SKM-1 (cell line): ENCODE data around the gene FSHR.

ENCODE experiments used
- DNase-seq: peaks from one replicate; lab custom pipeline; 2025; ENCODE audit not compliant: unreplicated experiment; lab: John Stamatoyannopoulos, UW

Gene FSHR

DNA sequence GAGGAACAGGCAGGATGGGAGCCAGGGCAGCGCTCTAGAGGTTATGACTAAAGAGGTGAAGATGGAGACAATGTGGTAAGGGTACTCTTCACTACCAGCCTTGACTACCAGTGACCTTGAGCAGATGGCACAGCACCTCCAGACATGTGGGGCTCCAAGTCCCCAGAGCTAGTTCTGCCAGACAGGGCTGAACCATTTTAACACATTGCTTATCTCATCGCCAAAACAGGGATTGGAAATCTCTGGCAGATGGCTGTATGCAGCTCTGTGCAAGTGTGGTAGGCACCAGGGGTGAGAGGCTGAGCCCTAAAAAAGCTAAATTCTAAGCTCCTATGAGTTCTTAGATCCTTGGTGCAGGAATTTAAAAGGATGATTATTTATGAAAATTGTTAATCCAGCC is 41.3 kb downstream of the FSHR start:
- no peak for DNase-seq

DNA sequence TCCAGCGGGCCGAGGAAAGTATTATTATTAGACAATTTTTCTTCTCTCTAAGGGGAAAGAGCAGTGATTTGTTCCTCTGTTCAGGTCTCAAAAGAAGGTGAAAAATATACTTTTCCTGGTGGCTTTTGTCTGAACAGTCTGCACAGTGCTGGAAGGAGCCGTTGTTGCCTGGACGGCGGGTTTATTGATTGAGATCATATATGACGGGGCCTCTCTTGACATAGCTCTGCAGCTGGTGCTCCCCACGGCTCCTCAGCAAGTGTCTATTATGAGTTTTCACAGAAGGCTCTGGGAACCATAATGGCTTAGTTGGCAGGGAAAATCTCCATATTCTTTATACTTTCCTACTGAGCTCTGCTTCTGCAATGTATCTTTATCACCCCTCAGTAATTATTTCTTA is 42.9 kb downstream of the FSHR start:
- no peak for DNase-seq

DNA sequence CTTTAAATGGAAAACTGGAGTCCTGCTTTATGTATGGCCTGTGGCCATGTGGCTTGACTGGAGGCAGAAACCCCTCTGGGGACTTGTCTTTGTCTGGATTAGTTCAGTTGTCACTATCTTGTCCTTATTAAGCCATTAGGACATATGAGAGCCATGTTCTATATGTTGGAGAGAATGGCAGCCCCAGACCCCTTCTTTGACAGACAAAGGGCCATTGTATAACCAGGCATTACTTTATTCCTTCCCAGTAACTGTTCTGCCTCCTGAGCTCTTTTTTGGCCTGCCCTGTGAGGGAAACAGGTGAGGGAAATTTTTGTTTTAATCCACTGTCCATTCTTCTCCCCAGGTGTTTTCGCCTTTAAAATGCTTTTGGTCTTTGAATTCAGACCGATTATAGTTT is 43.3 kb downstream of the FSHR start:
- no peak for DNase-seq

DNA sequence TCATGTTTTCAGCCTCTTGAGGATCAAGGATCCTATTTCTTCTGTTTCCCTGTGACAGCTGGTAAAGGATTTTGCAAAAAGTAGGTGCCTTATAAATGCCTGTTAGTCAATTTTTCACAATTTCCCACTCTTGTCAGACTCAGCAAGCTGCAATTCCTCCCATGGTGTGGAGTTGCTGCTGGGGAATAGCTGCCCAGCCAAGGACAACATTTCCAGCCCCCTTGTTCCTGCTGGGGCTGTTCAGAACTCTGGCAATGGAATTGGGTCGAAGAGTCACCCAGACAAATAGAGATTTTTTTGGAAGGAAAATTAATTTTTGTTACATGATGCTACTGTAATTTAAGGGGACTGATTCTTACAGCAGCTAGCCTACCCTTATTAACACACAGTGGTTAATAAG is 43.7 kb downstream of the FSHR start:
- DNase-seq: no peak

DNA sequence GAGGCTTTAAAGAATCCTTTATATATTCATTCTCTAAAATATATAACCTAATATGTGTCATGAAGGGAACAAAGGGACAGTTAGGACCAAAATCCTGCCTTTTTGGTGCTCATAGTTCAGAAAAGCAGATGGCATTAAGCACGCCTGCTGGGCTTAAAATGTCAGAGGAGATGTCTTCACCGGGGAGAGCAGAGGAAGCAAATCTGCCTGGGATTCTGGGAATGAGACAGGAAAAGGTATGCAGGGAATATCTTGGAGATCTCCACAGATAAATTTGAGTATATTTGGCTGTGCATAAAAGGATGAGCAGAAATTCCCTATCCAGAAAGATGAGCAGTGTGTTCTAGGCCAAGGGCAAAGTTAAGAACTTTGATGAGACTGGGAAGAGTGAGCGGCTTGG is 45.5 kb downstream of the FSHR start:
- no peak for DNase-seq

DNA sequence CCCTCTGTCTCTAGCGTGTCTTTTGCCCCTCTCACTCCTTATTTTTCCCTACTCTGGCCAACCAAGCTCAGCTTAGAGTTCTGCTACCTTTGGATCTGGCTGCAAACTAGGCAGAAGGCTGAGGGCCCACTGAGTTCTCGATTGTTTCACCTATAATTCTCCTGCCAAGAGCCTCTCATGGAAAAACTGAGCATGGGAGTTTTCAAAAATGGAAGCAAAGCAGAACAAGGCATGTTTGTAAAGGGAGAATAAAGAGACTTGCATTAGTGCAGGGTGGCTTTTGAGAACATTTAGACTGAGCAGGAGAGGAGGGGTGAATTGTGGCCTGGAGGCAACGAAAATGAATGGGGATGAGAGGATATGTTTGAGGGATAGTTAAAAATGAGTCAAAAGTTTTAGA is 45.9 kb downstream of the FSHR start:
- no peak for DNase-seq

DNA sequence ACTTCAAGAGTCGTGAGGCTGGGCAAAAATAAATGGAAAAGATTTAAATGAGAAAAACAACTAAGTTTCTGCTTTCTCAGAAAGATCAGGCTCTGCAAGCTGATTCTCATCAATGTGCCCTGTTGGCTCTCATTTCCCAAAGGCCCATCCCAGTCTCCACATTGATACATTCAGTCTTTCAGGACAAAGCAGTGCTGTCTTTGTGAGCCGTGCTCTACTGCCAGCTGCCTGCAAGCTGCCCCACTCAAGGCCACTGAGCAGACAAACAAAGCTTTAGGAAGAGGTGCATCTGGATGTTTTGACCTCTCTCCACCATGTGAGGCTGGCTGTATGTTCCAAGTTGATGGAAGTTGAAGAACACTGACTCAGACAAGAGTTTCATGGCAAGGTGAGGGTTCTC is 48.8 kb downstream of the FSHR start:
- no peak for DNase-seq

DNA sequence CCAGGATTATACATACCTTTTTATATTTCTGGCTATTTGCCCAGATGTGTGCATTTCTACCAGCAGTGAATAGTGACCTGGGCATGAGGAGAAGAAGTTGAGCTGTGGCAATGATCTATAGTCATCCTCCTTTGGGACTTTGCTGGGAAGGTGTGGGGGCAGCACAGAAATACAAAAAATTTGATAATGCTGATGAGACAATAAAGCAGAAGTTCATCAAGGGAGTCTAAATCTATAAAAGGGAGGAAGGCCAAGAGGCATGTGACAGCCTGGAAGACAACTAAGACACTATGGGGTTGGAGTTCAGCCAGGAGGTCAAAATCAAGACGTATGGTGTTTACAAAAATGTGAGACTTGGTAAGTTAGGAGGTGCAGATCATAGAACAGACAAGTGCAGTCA is 52.2 kb downstream of the FSHR start:
- no peak for DNase-seq

DNA sequence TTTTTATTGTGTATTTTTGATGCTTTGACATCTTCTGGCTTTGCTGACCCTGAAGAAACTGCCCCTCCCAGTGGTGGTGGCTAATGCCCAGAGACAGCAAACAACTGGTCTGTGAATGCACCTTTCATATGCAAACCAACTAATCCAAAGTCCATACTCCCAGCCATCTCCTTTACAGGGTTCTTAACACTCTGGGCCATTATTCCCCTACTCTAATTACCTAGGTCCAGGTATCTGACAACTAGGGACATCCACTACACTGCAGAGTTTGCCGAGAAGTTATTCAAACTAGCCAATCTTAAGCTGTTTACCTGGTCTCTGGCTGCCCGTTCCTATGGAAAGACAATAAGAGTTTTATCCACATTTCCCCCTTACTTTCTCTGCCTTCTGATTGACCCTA is 73.6 kb downstream of the FSHR start:
- no peak for DNase-seq

DNA sequence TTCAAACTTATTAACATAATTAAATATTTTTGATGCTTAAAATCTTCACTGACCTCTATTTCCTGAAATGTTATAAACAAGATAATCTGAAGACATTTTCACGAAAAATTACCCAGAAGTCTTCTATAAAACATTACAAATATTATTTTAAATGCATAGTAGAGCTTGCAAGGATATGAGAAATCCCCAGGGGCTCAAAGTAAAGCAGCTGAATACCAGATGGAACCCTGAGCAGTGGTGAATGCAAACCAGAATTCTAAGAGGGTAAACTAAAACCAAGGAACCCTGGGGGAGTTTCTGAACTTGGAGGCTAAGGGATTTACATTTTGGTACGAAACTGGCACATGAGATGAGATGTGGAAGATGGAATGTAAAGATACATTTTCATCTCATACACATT is 83.6 kb downstream of the FSHR start:
- no peak for DNase-seq

DNA sequence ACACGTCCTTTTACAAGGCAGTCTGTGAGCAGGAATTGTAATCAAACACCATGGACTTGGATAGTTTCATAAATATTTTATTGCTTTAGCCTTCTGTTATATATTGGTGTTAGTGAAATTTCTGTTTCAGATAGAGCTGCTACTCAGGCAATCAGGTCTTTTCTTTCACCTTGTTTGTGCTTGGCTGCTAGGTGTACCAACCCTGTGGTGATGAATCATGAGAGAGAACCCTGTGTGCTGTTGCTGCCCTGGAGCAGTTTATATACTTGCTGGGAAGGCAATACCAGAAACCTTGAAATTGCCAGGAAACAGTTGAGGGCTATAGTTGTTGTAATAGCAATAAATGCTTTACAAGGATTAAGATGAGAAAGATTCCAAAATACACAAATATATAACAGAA is 84.5 kb downstream of the FSHR start:
- DNase-seq: no peak

DNA sequence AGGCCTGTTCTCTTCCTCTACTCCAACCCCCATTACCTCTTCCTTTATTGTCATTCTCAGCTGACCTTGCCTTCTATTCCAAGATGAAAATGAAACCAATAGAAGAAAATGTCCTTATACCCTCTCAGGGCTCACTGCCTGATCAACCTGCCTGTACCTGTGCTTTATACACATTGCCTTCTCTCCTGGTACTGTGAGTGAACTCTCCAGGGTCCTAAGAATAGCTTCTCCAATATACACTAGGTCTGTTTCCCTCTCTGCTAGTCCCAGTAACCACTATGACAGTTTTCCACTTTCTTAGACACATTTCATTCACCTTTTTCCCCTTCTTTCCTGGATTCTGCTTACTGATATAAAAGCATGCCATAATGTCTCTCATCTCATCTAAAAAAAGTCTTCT is 85.7 kb downstream of the FSHR start:
- no peak for DNase-seq

DNA sequence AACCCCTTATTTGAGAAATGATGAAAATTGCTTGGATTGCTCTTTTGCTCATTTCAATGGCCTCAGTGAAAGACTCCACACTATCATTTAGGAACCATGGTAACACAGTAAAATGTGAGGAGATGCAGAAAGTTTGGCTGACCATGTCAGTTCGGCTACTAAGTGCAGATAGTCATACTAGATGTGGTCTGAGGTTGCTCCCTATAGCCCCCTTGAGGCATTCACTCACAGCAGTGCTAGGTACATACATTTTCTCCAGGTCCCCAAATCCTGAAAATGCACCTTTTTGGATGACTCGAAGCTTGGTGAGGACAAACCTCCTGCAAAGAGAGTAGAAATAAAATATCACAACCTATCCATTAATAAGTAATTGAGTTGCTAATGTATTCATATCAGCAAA is 86.3 kb downstream of the FSHR start:
- DNase-seq: no peak

DNA sequence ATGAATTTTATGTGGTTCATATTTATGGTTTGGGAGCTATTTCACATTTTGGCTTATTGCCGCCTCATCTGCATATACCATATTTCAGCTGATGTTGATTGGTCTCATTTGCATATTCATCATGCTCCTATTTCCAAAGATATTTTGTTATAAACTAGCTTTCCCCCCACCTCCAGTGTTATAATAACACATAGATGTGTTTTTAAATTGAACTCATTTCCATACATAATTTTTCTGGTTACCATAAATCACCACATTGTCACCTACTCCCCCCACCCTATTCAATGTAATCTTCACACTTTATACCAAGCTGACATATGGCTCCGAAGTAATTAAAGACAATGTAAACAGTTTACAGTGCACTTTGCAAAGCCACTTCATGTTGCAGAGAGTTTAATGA is 101.2 kb downstream of the FSHR start:
- no peak for DNase-seq

DNA sequence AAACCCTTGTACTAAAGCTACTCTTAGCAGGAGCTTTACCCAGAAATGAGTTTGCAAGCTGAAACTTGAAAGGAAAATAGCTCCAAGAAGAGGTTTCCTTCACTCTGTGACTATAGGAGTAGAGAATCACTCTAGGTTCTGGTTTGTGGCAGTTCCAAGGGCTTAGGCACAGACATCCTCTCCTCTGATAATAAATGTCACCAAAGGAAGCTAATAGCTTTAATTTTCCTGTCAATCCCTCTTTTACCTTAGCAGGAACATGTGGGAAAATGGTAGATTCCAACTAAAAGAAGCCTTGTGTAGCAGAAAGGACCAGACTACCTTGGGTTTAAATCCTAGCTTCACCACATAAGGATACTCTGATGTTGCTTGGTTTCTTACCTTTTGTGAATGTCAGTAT is 104.0 kb downstream of the FSHR start:
- no peak for DNase-seq

DNA sequence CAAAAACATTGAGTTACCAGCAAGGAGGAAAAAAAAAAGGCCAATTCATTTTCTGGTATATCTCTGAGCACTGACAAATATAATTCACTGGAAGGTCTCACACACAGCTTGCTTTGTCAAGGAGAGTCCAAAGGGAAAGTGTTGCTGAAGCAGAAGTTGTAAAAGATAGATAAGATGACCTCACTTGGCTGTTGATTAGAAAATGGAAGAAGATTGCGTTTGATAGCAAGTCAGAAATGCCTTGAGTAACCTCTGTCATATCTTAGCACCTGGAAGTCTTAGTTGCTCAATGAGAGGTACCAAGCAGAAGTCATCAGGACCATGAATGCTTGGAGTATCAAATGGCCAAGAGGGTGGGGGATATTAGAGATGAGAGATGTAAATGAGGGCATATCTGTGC is 105.2 kb downstream of the FSHR start:
- no peak for DNase-seq

DNA sequence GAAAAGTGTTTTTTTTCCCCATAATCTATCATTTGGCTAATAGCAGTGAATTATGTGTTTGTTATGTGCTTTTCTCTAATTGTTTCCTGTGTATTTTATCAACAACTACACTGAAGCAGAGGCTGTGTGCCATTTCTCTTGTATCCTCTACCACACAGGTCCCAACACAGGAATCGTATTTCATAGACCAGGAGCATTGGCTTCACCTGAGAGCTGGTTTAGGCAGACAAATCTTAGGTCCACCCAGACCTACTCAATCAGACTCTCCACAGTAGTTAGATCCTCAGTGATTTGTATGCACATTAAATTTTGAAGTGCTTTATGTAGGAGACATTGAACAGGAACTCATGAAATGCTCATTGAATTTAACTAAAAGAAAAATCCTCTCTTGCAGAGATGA is 109.2 kb downstream of the FSHR start:
- DNase-seq: no peak

DNA sequence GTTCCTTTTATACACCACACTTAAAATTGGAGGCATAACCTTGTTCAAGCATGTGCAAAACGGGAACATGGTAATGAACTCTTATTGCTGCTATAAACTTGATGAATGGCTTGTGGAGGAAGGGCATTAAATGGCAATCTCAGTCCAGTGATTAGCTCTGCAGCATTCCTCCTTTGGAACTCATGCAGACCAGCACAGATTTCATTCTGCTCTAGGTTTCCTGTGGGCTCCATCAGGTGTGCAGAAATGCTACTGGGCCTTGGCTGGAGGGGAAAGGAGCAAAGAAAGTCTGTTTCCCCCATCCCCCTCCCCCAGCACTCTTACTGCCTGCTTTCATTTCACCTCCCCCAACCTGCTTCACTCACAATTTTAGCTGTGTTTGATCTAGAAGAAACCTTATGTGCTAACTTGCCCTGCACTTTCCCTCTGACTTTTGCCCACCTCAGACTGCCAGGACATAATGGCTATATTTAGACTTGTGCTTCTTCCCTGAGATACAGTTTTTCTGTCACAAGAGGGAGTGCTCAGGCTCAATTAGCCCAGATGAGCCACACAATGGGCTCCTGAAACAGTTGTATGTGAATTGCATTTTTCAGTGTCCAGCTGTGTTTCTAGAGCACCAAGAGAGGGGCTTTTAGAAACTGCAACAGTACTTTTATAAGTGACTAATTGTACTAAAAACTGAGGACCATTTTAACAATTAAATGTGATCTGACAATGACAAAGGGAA is 109.8 kb downstream of the FSHR start:
- DNase-seq: no peak

DNA sequence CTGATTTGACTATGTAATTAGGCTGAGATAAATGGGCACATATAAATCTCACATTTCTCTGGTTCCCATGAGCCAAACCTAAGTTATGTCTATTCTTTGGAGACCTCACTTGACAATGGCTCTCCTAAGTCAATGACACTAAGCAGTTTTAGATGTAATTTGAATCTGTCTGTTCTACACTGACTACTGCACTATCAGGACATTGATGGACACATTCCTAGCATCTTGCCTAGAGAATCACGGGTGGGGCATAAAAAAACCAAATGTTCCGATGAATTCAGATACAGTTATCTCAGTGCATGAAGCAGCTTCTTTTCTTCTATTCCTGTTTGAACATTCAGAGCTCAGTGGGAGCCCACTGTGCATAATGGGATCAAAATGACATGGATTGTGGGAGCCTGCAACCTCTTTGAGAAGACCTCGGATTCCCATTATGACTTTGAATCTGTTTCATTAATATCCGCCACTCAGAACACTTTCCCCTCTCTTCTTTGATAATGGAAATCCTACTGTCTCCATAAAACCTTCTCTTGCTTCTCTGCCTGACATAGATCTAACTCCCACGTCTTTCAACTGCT is 110.8 kb downstream of the FSHR start:
- no peak for DNase-seq

DNA sequence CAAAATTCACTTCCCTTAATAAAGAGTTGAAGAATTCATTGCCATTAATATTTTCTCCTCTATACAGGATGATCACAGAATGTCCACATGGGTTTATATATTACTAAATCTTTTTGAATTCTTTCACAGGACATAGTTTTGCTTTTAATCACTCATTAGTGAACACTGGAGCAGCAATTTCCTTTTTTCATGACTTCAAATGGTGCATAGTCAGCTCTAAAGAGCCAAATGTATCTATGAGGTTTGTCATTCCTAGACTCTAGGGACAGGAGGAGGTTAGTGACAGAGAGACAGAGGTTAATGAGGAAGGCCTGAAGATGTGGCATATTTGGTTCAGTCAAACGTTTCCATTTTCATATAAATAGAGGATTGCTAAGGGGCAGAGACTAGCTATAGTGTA is 111.8 kb downstream of the FSHR start:
- DNase-seq: no peak

DNA sequence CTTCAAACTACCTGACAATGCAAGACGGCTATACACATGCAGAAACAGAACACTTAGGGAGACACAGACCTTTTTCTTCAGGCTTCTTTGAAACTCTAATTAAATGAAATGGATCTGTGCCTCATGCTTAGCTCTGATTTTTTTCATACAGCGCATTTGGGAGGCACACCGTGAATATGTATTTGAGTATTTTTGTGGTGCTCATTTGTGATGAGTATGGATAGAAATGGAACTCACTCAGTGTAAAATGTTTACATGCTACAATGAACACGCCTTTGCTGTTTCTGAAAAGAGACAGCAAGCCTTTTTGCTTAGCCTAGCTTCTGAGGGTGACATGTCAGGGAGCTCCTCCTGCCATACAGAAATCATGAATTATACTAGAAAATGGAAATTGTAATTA is 113.3 kb downstream of the FSHR start:
- DNase-seq: no peak

DNA sequence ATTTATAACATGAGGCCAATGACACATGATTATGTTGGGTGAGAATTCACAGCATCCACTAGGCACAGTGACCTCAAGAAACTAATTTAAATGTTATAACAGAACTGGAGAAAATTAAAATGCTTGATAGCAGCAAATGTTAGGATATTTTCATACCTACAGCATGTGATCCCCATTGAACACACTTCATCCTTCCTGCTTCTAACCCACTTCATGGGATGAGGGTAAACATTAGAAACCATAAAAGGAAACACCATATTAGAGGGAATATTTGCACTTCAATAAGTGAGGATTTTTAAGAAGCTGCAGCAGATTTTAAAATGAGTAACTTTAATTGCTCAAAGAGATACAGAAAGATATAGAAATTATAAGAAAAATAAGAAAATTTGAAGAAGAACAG is 117.1 kb downstream of the FSHR start:
- DNase-seq: no peak

DNA sequence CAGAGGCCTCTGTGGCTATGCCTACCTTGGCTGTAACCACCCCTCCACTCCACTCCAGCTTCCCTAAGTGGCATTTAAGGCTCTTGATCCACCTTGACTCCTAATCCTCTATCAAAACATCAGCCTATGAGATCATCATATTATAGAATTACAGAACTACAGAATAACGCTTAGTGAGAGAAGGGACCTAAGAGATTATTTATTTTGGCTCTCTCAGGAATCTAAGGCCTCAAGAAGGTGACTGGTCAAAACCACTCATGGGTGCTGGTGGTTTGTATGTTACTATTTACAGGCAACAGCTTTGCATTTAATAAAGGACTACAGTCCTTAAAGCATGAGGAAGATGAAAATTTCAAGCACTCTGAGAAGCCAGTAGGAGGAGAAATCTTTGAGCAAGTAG is 118.8 kb downstream of the FSHR start:
- DNase-seq: no peak
